Esophagus squamous epithelium (tissue), 4 donors: ENCODE results near the gene CAGE1.

Experiments used
- POLR2A ChIP-seq, 4 donors: fragments of 450-650 bp; IDR thresholded peaks; one replicate each; pipeline ENCODE4 v1.6.1; 2017; ENCODE audit warnings: antibody characterized with exemption in 4 of 4, mild to moderate bottlenecking in 4 of 4, moderate library complexity in 3 of 4
- TF ChIP-seq, protein P1 (sequence below), 6 experiments: fragments of 450-650 bp in 4 of 6; fragments of 200-600 bp in 2 of 6; sonication (generic) in 2 of 6; IDR thresholded peaks; one replicate each; pipeline ENCODE4 v1.5.1; 2016 to 2019; ENCODE audit warnings: antibody characterized with exemption in 6 of 6, mild to moderate bottlenecking in 4 of 6, moderate library complexity in 4 of 6

DNA sequence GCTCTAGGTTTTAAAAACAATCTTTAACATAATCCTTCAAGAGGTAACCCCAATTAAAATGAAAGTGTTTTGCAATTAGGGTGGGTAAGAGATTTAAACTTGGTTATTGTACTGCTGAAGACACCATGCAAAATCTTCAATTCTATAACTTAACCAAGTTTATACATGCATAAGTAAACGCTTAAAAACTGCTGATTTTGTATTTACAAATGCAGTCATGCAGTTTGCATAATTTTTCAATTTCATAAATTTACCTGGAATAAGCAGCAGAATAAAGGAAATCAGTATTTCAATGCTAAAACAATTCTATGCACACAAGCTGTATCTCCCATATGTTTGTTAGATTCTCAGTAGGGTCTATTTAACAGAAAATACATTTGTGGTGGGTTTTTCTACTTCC is 99.5 kb downstream of the CAGE1 start:
- TF ChIP-seq POLR2A (IDR thresholded peaks at IDR 0.05): no peak
- TF ChIP-seq, protein P1, sequence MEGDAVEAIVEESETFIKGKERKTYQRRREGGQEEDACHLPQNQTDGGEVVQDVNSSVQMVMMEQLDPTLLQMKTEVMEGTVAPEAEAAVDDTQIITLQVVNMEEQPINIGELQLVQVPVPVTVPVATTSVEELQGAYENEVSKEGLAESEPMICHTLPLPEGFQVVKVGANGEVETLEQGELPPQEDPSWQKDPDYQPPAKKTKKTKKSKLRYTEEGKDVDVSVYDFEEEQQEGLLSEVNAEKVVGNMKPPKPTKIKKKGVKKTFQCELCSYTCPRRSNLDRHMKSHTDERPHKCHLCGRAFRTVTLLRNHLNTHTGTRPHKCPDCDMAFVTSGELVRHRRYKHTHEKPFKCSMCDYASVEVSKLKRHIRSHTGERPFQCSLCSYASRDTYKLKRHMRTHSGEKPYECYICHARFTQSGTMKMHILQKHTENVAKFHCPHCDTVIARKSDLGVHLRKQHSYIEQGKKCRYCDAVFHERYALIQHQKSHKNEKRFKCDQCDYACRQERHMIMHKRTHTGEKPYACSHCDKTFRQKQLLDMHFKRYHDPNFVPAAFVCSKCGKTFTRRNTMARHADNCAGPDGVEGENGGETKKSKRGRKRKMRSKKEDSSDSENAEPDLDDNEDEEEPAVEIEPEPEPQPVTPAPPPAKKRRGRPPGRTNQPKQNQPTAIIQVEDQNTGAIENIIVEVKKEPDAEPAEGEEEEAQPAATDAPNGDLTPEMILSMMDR (IDR thresholded peaks at IDR 0.05): no peak
